HCT116 (cell line): Measurements from ENCODE around the gene POLR2C.

Source experiments
- EZH2 ChIP-seq: fragments of 200-600 bp; sonication (generic); IDR thresholded peaks from 2 replicates; pipeline ENCODE4 v1.6.1; 2017; ENCODE audit warnings: antibody characterized with exemption, mixed run types
- POLR2A ChIP-seq: IDR thresholded peaks from 2 replicates; pipeline ENCODE4 v1.7.0; 2011; ENCODE audit warnings: borderline replicate concordance; ENCODE audit not compliant: insufficient read depth, insufficient read length; ENCODE audit errors: extremely low read depth
- POLR2AphosphoS5 ChIP-seq: IDR thresholded peaks from 2 replicates; pipeline ENCODE4 v1.6.1; 2011; ENCODE audit warnings: mild to moderate bottlenecking, low read depth, low read length, moderate library complexity
- TCF7L2 ChIP-seq: IDR thresholded peaks from 2 replicates; pipeline ENCODE4 v1.7.0; 2011; ENCODE audit warnings: borderline replicate concordance, inconsistent platforms; ENCODE audit not compliant: insufficient read depth, insufficient read length; ENCODE audit errors: extremely low read depth
- ZNF274 ChIP-seq: fragments of 200-500 bp; sonication (Bioruptor generic); IDR thresholded peaks from 2 replicates; pipeline ENCODE4 v1.6.1; 2014; ENCODE audit warnings: mild to moderate bottlenecking, low read depth, low read length, inconsistent platforms
- TF ChIP-seq, protein P1 (sequence below), 3 experiments: fragments of 200-600 bp in 1 of 3; sonication (generic) in 1 of 3; IDR thresholded peaks in 2 of 3; conservative IDR thresholded peaks in 1 of 3; 2 replicates each; pipeline ENCODE4 v1.5.1; 2012 to 2017; ENCODE audit warnings: low read depth in 2 of 3, low read length in 2 of 3, antibody characterized with exemption in 1 of 3, borderline replicate concordance in 1 of 3, control low read depth in 1 of 3, mild to moderate bottlenecking in 1 of 3, mixed read lengths in 1 of 3, mixed run types in 1 of 3, moderate library complexity in 1 of 3; ENCODE audit not compliant: insufficient read depth in 1 of 3
- TF ChIP-seq, protein P2 (sequence below): IDR thresholded peaks from 2 replicates; pipeline ENCODE4 v1.6.1; 2012

DNA sequence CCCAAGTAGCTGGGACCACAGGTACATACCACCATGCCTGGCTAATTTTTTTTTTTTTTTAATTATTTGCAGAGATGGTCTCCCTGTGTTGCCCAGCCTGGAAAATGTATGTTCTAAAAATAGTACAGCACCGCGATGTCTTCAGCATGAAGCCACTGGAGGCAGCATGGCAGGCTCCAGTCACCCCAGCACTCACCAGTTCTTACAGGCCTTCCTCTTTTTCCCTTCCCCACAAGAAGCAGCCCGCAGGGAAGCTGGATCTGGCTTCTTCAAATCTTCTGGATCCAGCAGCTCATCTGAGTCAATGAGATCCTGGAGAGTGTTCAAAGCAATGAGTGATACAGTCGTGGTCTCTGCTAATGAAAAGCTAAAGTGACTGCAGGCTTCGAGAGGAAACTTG, 31.5 kb upstream of the POLR2C start:
- TF ChIP-seq POLR2AphosphoS5 = no peak
- no peak for TF ChIP-seq POLR2A
- TF ChIP-seq, protein P1, sequence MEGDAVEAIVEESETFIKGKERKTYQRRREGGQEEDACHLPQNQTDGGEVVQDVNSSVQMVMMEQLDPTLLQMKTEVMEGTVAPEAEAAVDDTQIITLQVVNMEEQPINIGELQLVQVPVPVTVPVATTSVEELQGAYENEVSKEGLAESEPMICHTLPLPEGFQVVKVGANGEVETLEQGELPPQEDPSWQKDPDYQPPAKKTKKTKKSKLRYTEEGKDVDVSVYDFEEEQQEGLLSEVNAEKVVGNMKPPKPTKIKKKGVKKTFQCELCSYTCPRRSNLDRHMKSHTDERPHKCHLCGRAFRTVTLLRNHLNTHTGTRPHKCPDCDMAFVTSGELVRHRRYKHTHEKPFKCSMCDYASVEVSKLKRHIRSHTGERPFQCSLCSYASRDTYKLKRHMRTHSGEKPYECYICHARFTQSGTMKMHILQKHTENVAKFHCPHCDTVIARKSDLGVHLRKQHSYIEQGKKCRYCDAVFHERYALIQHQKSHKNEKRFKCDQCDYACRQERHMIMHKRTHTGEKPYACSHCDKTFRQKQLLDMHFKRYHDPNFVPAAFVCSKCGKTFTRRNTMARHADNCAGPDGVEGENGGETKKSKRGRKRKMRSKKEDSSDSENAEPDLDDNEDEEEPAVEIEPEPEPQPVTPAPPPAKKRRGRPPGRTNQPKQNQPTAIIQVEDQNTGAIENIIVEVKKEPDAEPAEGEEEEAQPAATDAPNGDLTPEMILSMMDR (IDR thresholded peaks at IDR 0.05 in 2 of 3, conservative IDR thresholded peaks at IDR 0.05 in 1 of 3; ENCODE audit: borderline replicate concordance in 1 of 3, insufficient read depth in 1 of 3, low read depth in 2 of 3, low read length in 2 of 3) = no peak
- TF ChIP-seq, protein P2, sequence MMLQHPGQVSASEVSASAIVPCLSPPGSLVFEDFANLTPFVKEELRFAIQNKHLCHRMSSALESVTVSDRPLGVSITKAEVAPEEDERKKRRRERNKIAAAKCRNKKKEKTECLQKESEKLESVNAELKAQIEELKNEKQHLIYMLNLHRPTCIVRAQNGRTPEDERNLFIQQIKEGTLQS = no peak
- no peak for TF ChIP-seq EZH2
- no peak for TF ChIP-seq ZNF274
- no peak for TF ChIP-seq TCF7L2
